ENCODE results near the gene DSTN. TPM values are rescaled to one million over a fixed set of nuclear protein-coding genes. Genes with fewer than 3 reads are reported as not detected.

Gene DSTN
- total RNA-seq, 1 donor from 2014 or later, result 20.1 TPM

DNA sequence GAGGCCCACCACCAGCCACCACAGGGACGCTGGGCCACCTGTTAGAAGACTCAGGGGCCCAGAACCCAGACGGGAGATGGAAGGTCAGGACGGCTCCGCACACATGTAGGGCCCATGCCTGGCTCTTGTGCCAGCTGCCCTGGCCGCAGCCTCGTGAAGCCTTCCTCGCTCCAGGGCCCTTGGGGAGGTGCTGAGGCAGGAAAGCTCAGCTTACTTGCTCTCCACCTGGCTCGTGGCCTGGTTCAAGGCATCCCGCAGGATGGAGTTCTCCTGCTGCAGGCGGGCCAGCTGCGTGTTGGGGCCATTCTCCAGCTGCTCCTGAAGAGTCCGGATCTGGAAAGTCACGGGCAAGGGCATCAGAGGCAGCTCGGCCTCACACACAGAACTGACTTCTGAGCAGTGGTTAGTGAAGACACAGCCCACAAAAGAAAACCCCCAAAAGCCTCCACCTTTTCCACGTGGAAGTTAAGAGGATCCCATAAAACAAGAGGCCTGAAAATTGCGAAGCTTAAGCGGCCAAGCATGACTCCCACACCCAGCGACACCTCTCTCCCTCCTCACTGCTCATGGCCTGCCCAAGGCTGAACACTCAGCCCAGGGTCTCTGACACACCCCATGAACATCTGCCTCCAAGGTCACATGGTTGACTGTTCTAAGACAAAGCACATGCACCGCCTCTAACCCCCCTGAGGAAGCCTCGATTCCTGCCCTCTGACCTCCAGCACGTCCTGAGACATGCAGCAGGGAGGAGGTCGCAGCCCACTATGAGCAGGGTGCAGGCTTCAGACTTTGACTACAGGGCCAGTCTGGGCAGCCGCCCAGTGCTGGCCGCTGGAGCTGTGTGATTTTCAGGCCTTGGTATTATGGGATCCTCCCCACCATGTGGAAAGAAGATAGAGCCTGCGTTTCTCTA, 65.7 kb downstream of the DSTN start:
- no peak for ATAC-seq (ENCODE audit: low read depth)
- Mint-ChIP-seq H3K27me3 (no peaks in the 10 kb centered on the region), H3K36me3 (ENCODE audit: low read depth) (peaks cover 35% of the 10 kb centered on the region)

DNA sequence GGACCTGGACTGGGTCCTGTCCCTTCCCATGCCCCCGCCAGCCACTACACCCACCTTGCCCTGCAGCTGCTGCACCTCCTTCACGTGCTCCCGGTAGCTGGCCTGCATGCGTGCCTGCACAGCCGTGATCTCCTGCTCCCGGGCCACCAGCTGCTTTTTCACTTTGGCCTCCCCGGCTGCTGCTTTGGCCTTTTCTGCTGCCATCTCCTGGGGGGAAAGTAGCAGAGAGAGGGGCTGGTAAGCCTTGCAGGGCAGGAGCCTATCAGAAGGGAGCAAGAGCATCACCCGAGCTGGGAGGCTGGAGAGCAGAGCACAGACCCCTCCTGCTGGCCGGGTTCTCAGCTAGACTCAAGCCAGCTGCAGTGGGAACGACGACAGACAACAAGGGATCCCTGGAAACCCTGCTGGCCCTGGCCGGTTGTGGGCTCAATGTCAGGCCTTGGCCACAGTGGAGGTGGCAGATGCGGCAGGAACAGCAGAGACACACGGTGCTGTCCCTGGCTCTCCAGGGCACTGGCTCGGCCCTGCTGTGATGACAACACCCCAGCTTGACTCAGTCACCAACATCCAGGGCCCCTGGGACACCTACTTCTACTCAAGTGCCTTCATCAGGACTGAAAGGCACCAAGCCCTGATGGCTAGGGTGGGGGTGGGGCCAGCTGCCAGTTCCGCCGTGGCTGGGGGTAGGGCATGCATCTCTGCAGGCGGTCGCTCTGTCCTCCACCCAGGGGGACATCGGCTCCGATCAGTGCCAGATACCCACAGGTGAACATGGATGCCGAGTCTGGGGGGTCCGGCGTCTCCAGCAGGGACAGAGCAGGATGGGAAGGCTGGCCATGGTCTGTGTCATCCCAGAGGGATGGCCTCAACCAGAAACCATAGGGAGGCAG, 66.9 kb downstream of the DSTN start:
- DNase-seq (no peak), ATAC-seq (ENCODE audit: low read depth) (no peak)
- no peaks in the 10 kb centered on the region for H3K27me3 Mint-ChIP-seq
- TF ChIP-seq, protein P1, sequence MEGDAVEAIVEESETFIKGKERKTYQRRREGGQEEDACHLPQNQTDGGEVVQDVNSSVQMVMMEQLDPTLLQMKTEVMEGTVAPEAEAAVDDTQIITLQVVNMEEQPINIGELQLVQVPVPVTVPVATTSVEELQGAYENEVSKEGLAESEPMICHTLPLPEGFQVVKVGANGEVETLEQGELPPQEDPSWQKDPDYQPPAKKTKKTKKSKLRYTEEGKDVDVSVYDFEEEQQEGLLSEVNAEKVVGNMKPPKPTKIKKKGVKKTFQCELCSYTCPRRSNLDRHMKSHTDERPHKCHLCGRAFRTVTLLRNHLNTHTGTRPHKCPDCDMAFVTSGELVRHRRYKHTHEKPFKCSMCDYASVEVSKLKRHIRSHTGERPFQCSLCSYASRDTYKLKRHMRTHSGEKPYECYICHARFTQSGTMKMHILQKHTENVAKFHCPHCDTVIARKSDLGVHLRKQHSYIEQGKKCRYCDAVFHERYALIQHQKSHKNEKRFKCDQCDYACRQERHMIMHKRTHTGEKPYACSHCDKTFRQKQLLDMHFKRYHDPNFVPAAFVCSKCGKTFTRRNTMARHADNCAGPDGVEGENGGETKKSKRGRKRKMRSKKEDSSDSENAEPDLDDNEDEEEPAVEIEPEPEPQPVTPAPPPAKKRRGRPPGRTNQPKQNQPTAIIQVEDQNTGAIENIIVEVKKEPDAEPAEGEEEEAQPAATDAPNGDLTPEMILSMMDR (IDR thresholded peaks at IDR 0.05), result no peak
- ChIA-PET POLR2A (no interaction called here), CTCF (no interaction called here)
- intact Hi-C loops (cut with micrococcal nuclease), result no loop called here
- H3K9me3 Mint-ChIP-seq, result no peaks in the 10 kb centered on the region
- H3K4me3 Mint-ChIP-seq, result no peak overlapping the region
- peaks cover 12% of the 10 kb centered on the region for H3K4me1 Mint-ChIP-seq
- peaks cover 31% of the 10 kb centered on the region for H3K36me3 Mint-ChIP-seq (ENCODE audit: low read depth)
- H3K27ac Mint-ChIP-seq, result no peak overlapping the region

More for the DNA sequence above, 65.7 kb downstream of the DSTN start:
- H3K9me3 Mint-ChIP-seq, result no peaks in the 10 kb centered on the region
- intact Hi-C loops (cut with micrococcal nuclease), result no loop called here
- no peak for DNase-seq
- CTCF ChIA-PET, result no interaction called here
- TF ChIP-seq, protein P1 (IDR thresholded peaks at IDR 0.05), result no peak
- no peak overlapping the region for H3K4me3 Mint-ChIP-seq
- POLR2A ChIA-PET, result no interaction called here
- H3K4me1 Mint-ChIP-seq, result peaks cover 12% of the 10 kb centered on the region
- no peak overlapping the region for H3K27ac Mint-ChIP-seq

DNA sequence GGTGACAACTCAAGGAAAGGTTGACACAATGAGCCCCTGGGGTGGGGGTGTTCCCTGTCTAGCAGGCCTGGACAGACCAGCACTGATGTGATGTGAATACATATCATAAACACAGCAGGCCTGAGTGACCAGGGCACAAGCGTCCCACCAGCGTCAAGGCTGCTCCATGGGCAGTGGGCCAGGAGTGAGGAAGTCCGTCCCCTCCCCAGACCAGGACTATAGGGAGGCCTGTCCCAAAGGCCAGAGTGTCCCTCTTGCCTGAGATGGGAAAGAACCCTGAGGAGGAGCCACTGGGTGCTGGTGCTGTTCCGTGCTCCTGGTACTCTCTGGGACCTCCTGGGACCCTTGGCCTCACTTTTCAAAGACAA, 67.5 kb downstream of the DSTN start:
- Mint-ChIP-seq H3K4me1 (peaks cover 12% of the 10 kb centered on the region), H3K4me3 (no peak overlapping the region), H3K36me3 (ENCODE audit: low read depth) (peaks cover 28% of the 10 kb centered on the region), H3K9me3 (no peaks in the 10 kb centered on the region), H3K27ac (no peak overlapping the region), H3K27me3 (no peaks in the 10 kb centered on the region)
- CTCF ChIA-PET, result no interaction called here
- TF ChIP-seq, protein P1 (IDR thresholded peaks at IDR 0.05), result no peak
- no peak for DNase-seq
- ATAC-seq (ENCODE audit: low read depth), result no peak
- intact Hi-C loops (cut with micrococcal nuclease), result no loop called here
- POLR2A ChIA-PET, result no interaction called here

DNA sequence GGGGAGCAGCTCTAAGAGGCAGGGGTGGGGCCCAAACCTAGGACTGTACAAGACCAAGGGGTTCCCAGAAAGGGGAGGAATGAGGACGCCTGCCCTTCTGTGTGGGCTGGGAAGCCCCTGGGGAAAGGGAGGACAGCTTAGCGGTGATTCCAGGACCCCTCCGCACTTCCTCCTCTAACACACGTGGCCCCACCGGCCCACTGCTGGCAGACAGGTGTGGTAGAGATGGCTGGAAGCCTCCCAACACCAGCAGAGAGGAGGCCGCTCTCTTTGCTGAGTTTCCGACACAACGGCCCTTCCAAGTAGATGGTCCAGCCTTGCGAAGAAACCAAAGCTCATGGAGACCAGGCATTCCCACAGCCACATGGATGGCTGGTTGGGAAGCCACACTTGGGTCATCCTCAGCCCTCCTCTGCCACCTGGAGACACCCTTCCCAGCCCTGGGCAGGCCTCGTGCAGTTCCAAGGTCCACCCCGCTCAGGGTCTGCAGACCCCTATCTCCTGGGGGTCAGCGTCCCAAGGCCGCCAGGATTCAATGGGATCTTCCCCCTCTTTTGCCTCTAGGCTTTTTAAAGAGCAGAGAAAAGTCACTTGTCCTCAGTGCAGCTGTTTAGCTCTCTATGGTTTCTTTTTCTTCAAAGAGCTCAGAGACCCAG, 68.2 kb downstream of the DSTN start:
- Mint-ChIP-seq H3K4me1 (peaks cover 12% of the 10 kb centered on the region), H3K4me3 (no peak overlapping the region), H3K27ac (no peak overlapping the region), H3K27me3 (no peaks in the 10 kb centered on the region), H3K9me3 (no peaks in the 10 kb centered on the region), H3K36me3 (ENCODE audit: low read depth) (peaks cover 25% of the 10 kb centered on the region)
- intact Hi-C loops (cut with micrococcal nuclease), result no loop called here
- ChIA-PET POLR2A (no interaction called here), CTCF (no interaction called here)
- TF ChIP-seq, protein P1 (IDR thresholded peaks at IDR 0.05), result no peak
- DNase-seq (no peak), ATAC-seq (ENCODE audit: low read depth) (no peak)
